Epithelial cell of proximal tubule (primary cell): ENCODE results near the gene DLG1. TPM values are rescaled to one million over a fixed set of nuclear protein-coding genes. Genes with fewer than 3 reads are reported as not detected.

Experiments
- DNase-seq: peaks from one replicate; pipeline ENCODE4 v3.0.0-alpha.2; 2011; ENCODE audit warnings: low read depth
- H3K4me3 ChIP-seq: 2 replicates; pipeline ENCODE4 v1.5.1; 2011; ENCODE audit warnings: low read depth, mild to moderate bottlenecking, low read length
- CTCF ChIP-seq: conservative IDR thresholded peaks from 2 replicates; pipeline ENCODE4 v1.5.1; 2012; ENCODE audit warnings: low read depth, mild to moderate bottlenecking, low read length
- total RNA-seq: library from RNA; depleted of rRNA; stranded (reverse); fragments of >200 nt; gene quantifications from 2 replicates; pipeline ENCODE4 v1.2.3, GENCODE V29; 2015

DLG1 gene
- total RNA-seq, 1 donor from 2014 or later = 67.6 TPM

- DNase-seq = no peak
- H3K4me3 ChIP-seq = peak overlapping the region; percentile 86
- TF ChIP-seq CTCF = no peak
Observed at GRCh38 chr3:197298945-197299854, 788 bp upstream of the DLG1 start.

GRCh38 chr3:197297476-197298340 lies 704 bp downstream of the DLG1 start:
- H3K4me3 ChIP-seq = peak overlapping the region; percentile 86
- no peak for DNase-seq
- no peak for TF ChIP-seq CTCF

GRCh38 chr3:197297002-197297401 lies 1.4 kb downstream of the DLG1 start:
- TF ChIP-seq CTCF = no peak
- peak overlapping the region; percentile 86 for H3K4me3 ChIP-seq
- DNase-seq = no peak

GRCh38 chr3:197296545-197296944 lies 1.9 kb downstream of the DLG1 start:
- no peak for TF ChIP-seq CTCF
- DNase-seq = no peak
- H3K4me3 ChIP-seq = peak overlapping the region; percentile 86

- no peak for TF ChIP-seq CTCF
- peak overlapping the region; percentile 86 for H3K4me3 ChIP-seq
- no peak for DNase-seq
Observed at GRCh38 chr3:197295871-197296270, 2.5 kb downstream of the DLG1 start.

- TF ChIP-seq CTCF = no peak
- DNase-seq = no peak
- no peak overlapping the region for H3K4me3 ChIP-seq
Observed at GRCh38 chr3:197293605-197294237, 4.7 kb downstream of the DLG1 start.
